ENCODE data around the gene MAP7D1. TPM values are rescaled to one million over a fixed set of nuclear protein-coding genes. Genes with fewer than 3 reads are reported as not detected.

MAP7D1 gene
- polyA plus RNA-seq, 1 of the 3 experiments (the other 2 are of a cell fraction), result 69.9 TPM

GRCh38 chr1:36166136-36166535 lies 10.2 kb downstream of the MAP7D1 start:
- no peaks in the 10 kb centered on the region for H3K27me3 ChIP-seq (ENCODE audit: insufficient read depth)
- peaks cover 18% of the 10 kb centered on the region for H3F3A ChIP-seq (replicated peaks; ENCODE audit: insufficient read depth)
- H3K9me3 ChIP-seq, result no peaks in the 10 kb centered on the region
- no peak for TF ChIP-seq POLR2AphosphoS5 (IDR thresholded peaks at IDR 0.05; ENCODE audit: low read depth, low read length)
- no peak for TF ChIP-seq FOXJ3 (CRISPR knock-in tag; IDR thresholded peaks at IDR 0.05)
- TF ChIP-seq RFX5 (IDR thresholded peaks at IDR 0.05; ENCODE audit: low read length), result no peak
- no peak for TF ChIP-seq MEF2A (IDR thresholded peaks at IDR 0.05; ENCODE audit: borderline replicate concordance, low read depth)
- TF ChIP-seq, protein P1, sequence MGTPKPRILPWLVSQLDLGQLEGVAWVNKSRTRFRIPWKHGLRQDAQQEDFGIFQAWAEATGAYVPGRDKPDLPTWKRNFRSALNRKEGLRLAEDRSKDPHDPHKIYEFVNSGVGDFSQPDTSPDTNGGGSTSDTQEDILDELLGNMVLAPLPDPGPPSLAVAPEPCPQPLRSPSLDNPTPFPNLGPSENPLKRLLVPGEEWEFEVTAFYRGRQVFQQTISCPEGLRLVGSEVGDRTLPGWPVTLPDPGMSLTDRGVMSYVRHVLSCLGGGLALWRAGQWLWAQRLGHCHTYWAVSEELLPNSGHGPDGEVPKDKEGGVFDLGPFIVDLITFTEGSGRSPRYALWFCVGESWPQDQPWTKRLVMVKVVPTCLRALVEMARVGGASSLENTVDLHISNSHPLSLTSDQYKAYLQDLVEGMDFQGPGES (IDR thresholded peaks at IDR 0.05; ENCODE audit: low read depth, low read length), result no peak
- TF ChIP-seq GATA2 (CRISPR knock-in tag; IDR thresholded peaks at IDR 0.05), result no peak
- no peak for TF ChIP-seq EP300 (IDR thresholded peaks at IDR 0.05; ENCODE audit: borderline replicate concordance in 1 of 2, low read depth in 1 of 2, low read length in 1 of 2)
- TF ChIP-seq MAX (IDR thresholded peaks at IDR 0.05; ENCODE audit: low read depth), result no peak
- no peak for TF ChIP-seq MXI1 (IDR thresholded peaks at IDR 0.05; ENCODE audit: low read depth, low read length)
- TF ChIP-seq, protein P2, sequence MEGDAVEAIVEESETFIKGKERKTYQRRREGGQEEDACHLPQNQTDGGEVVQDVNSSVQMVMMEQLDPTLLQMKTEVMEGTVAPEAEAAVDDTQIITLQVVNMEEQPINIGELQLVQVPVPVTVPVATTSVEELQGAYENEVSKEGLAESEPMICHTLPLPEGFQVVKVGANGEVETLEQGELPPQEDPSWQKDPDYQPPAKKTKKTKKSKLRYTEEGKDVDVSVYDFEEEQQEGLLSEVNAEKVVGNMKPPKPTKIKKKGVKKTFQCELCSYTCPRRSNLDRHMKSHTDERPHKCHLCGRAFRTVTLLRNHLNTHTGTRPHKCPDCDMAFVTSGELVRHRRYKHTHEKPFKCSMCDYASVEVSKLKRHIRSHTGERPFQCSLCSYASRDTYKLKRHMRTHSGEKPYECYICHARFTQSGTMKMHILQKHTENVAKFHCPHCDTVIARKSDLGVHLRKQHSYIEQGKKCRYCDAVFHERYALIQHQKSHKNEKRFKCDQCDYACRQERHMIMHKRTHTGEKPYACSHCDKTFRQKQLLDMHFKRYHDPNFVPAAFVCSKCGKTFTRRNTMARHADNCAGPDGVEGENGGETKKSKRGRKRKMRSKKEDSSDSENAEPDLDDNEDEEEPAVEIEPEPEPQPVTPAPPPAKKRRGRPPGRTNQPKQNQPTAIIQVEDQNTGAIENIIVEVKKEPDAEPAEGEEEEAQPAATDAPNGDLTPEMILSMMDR (IDR thresholded peaks at IDR 0.05), result no peak
- no peak for TF ChIP-seq GABPA (IDR thresholded peaks at IDR 0.05; ENCODE audit: low read depth)
- TF ChIP-seq RAD21 (IDR thresholded peaks at IDR 0.05; ENCODE audit: low read length), result no peak
- TF ChIP-seq NFIC (IDR thresholded peaks at IDR 0.05; ENCODE audit: borderline replicate concordance), result no peak
- TF ChIP-seq ELF1 (IDR thresholded peaks at IDR 0.05), result no peak
- no peak for TF ChIP-seq SIN3A (IDR thresholded peaks at IDR 0.05; ENCODE audit: borderline replicate concordance, low read depth, low read length)
- no peak for TF ChIP-seq RCOR1 (IDR thresholded peaks at IDR 0.05; ENCODE audit: low read length)
- TF ChIP-seq YY1 (IDR thresholded peaks at IDR 0.05; ENCODE audit: low read depth), result no peak
- TF ChIP-seq SMC3 (IDR thresholded peaks at IDR 0.05; ENCODE audit: low read depth, low read length), result no peak
- no peak for TF ChIP-seq ZBTB33 (IDR thresholded peaks at IDR 0.05; ENCODE audit: borderline replicate concordance, low read depth)
- H3K9ac ChIP-seq, result no peak overlapping the region
- no peak overlapping the region for H3K4me3 ChIP-seq (ENCODE audit: low read depth in 2 of 2, low read length in 1 of 2)
- CTCF ChIA-PET, result interaction anchor here (0.7 to 3.8 kb wide), 2 partner anchors 22 to 93 kb away, joined by 4 to 15 read pairs; no protein-coding TSS in a partner anchor
- H3K4me1 ChIP-seq (ENCODE audit: control insufficient read depth in 1 of 2, insufficient read depth in 2 of 2, low read depth in 1 of 2, low read length in 1 of 2), result peaks cover 16 to 22% of the 10 kb centered on the region in 2 experiments; a peak in 2 of 4 replicates
- no peak overlapping the region for H3K27ac ChIP-seq (ENCODE audit: low read depth in 2 of 2, low read length in 1 of 2)
- POLR2A ChIA-PET, result no interaction called here
- H3K36me3 ChIP-seq (replicated peaks in 1 of 2; ENCODE audit: control insufficient read depth in 1 of 2, insufficient read depth in 2 of 2, low read length in 1 of 2), result peaks cover 6 to 35% of the 10 kb centered on the region in 2 experiments
- no peaks in the 10 kb centered on the region for H3K9me2 ChIP-seq
- 56% methylated on average over 3 of the region's 4 CpGs for WGBS (ENCODE audit: low lambda C conversion rate)
- H4K20me1 ChIP-seq (ENCODE audit: insufficient read depth), result peaks cover 96% of the 10 kb centered on the region
- peaks cover 100% of the 10 kb centered on the region for H3K79me2 ChIP-seq (ENCODE audit: insufficient read depth)
- no peak for DNase-seq
- H2AFZ ChIP-seq (ENCODE audit: low read depth), result no peak overlapping the region
- no peak overlapping the region for H3K4me2 ChIP-seq

All from SK-N-SH (cell line).